Keratinocyte (primary cell): Measurements from ENCODE around the gene NEIL1. TPM values are rescaled to one million over a fixed set of nuclear protein-coding genes. Genes with fewer than 3 reads are reported as not detected.
A peak's percentile ranks its signal among the peaks of the same experiment; 100 is the strongest.
"Not testable (repeated sequence)": the region's sequence is repeated elsewhere in the genome, so short reads cannot be mapped to it uniquely, and the experiment has no call there.

ENCODE experiments used
- DNase-seq: peaks from one replicate; pipeline ENCODE4 v3.0.0-alpha.2; 2011; ENCODE audit warnings: low read depth, missing footprints, low spot score
- FAIRE-seq: peaks from 2 replicates; lab custom pipeline; 2011; peaks lifted over from hg19 to GRCh38; lab: Jason Lieb, UNC
- H2AFZ ChIP-seq: 2 replicates; pipeline ENCODE4 v1.6.0; 2012; ENCODE audit warnings: low read length, control low read depth, inconsistent platforms; ENCODE audit not compliant: control insufficient read depth
- H3K27ac ChIP-seq: 2 replicates; pipeline ENCODE4 v1.5.1; 2011; ENCODE audit warnings: low read length; ENCODE audit not compliant: control insufficient read depth, insufficient read depth
- H3K27me3 ChIP-seq: 3 replicates; pipeline ENCODE4 v1.6.0; 2011; ENCODE audit warnings: low read length; ENCODE audit not compliant: control insufficient read depth, insufficient read depth; ENCODE audit errors: extremely low read depth
- H3K36me3 ChIP-seq, 2 experiments: 2 replicates in 1 of 2; 3 replicates in 1 of 2; pipeline ENCODE4 v1.5.1; 2011; ENCODE audit warnings: low read length in 2 of 2, mild to moderate bottlenecking in 1 of 2; ENCODE audit not compliant: control insufficient read depth in 2 of 2, insufficient read depth in 2 of 2; ENCODE audit errors: extremely low read depth in 1 of 2
- H3K4me1 ChIP-seq: 3 replicates; pipeline ENCODE4 v1.5.1; 2011; ENCODE audit warnings: low read length; ENCODE audit not compliant: control insufficient read depth, insufficient read depth; ENCODE audit errors: extremely low read depth
- H3K4me2 ChIP-seq: 3 replicates; pipeline ENCODE4 v1.6.0; 2011; ENCODE audit warnings: low read depth, low read length; ENCODE audit not compliant: control insufficient read depth, insufficient read depth; ENCODE audit errors: extremely low read depth
- H3K4me3 ChIP-seq, 3 experiments: fragments of 200-600 bp in 1 of 3; sonication (generic) in 1 of 3; 2 replicates in 2 of 3; 3 replicates in 1 of 3; pipeline ENCODE4 v1.5.1; 2011 to 2016; ENCODE audit warnings: low read length in 3 of 3, mild to moderate bottlenecking in 3 of 3, control low read depth in 2 of 3, inconsistent platforms in 1 of 3, low read depth in 1 of 3, mixed read lengths in 1 of 3, mixed run types in 1 of 3, moderate library complexity in 1 of 3; ENCODE audit not compliant: control insufficient read depth in 2 of 3, insufficient read depth in 2 of 3; ENCODE audit errors: extremely low read depth in 1 of 3
- H3K79me2 ChIP-seq: 2 replicates; pipeline ENCODE4 v1.6.0; 2012; ENCODE audit warnings: low read length; ENCODE audit not compliant: control insufficient read depth, insufficient read depth
- H3K9ac ChIP-seq: 3 replicates; pipeline ENCODE4 v1.6.0; 2011; ENCODE audit warnings: low read length; ENCODE audit not compliant: control insufficient read depth, insufficient read depth; ENCODE audit errors: extremely low read depth
- H3K9me1 ChIP-seq: 3 replicates; pipeline ENCODE4 v1.6.0; 2011; ENCODE audit warnings: low read length; ENCODE audit not compliant: control insufficient read depth, insufficient read depth; ENCODE audit errors: extremely low read depth
- H3K9me3 ChIP-seq: 2 replicates; pipeline ENCODE4 v1.5.1; 2012; ENCODE audit warnings: low read depth, low read length; ENCODE audit not compliant: control insufficient read depth
- H4K20me1 ChIP-seq: 3 replicates; pipeline ENCODE4 v1.6.0; 2011; ENCODE audit warnings: low read length; ENCODE audit not compliant: control insufficient read depth, insufficient read depth; ENCODE audit errors: extremely low read depth
- CTCF ChIP-seq, 3 experiments: IDR thresholded peaks in 1 of 3; conservative IDR thresholded peaks in 1 of 3; optimal IDR thresholded peaks in 1 of 3; 2 replicates in 2 of 3; 3 replicates in 1 of 3; pipeline versions ENCODE3 to v1.5.1; 2011; ENCODE audit warnings: low read length in 3 of 3, mild to moderate bottlenecking in 3 of 3, moderate library complexity in 2 of 3, control low read depth in 1 of 3, inconsistent platforms in 1 of 3; ENCODE audit not compliant: insufficient read depth in 2 of 3; ENCODE audit errors: extremely low read depth in 1 of 3
- EZH2 ChIP-seq: IDR thresholded peaks from one replicate; pipeline ENCODE4 v1.6.1; 2012; ENCODE audit warnings: inconsistent platforms, mild to moderate bottlenecking, low read length, moderate library complexity
- dilution Hi-C: fragments of 300-500 bp; cut with MboI; formaldehyde crosslinking; loops from one replicate; pipeline ENCODE4 v1.7.0; 2020; ENCODE audit warnings: low sequenced_read_pairs; ENCODE audit not compliant: extremely low pct_ligation_motif_present
- polyA plus RNA-seq, 5 experiments: library from polyadenylated mRNA; depleted of rRNA in 3 of 5; stranded (reverse) in 3 of 5; stranded (forward) in 1 of 5; unstranded in 1 of 5; fragments of >200 nt; gene quantifications; 1 replicate in 1 of 5; 2 replicates in 3 of 5; 3 replicates in 1 of 5; pipeline versions ENCODE4 v1.2.1 to v1.2.3, GENCODE V29; 2011 to 2012; ENCODE audit warnings: missing spikeins in 2 of 5, low read depth in 1 of 5, low replicate concordance in 1 of 5

The NEIL1 gene
- polyA plus RNA-seq, 1 donor (not counting 4 experiments of a cell fraction or from before 2014, with no cell fraction given) = 5.5 TPM

GRCh38 chr15:75299311-75299688 is 47.5 kb upstream of the NEIL1 start:
- H3K79me2 ChIP-seq, H3K36me3 ChIP-seq, H2AFZ ChIP-seq, H4K20me1 ChIP-seq, H3K9me1 ChIP-seq, FAIRE-seq, dilution Hi-C loops, H3K9me3 ChIP-seq, DNase-seq, H3K27me3 ChIP-seq, H3K4me2 ChIP-seq, H3K4me1 ChIP-seq, H3K4me3 ChIP-seq, H3K9ac ChIP-seq, H3K27ac ChIP-seq: not testable (repeated sequence)
- TF ChIP-seq CTCF (optimal IDR thresholded peaks at IDR 0.05 in 1 of 3, IDR thresholded peaks at IDR 0.05 in 1 of 3, conservative IDR thresholded peaks at IDR 0.05 in 1 of 3; ENCODE audit: extremely low read depth in 1 of 3, insufficient read depth in 2 of 3, low read length in 3 of 3) = peak in 1 of 3 experiments; percentile 31

- H3K9me3 ChIP-seq, H3K4me1 ChIP-seq, FAIRE-seq, H2AFZ ChIP-seq, H3K9ac ChIP-seq, H3K9me1 ChIP-seq, H3K79me2 ChIP-seq, H3K4me2 ChIP-seq, H3K27ac ChIP-seq, dilution Hi-C loops, H3K27me3 ChIP-seq, H3K36me3 ChIP-seq, H4K20me1 ChIP-seq, H3K4me3 ChIP-seq, DNase-seq: not testable (repeated sequence)
Observed at GRCh38 chr15:75300026-75300425, 46.8 kb upstream of the NEIL1 start.

- dilution Hi-C loops = no loop called here
- TF ChIP-seq EZH2 (no peak), CTCF (optimal IDR thresholded peaks at IDR 0.05 in 1 of 3, IDR thresholded peaks at IDR 0.05 in 1 of 3, conservative IDR thresholded peaks at IDR 0.05 in 1 of 3; ENCODE audit: extremely low read depth in 1 of 3, insufficient read depth in 2 of 3, low read length in 3 of 3) (no peak)
- H3K4me1 ChIP-seq = no peaks in the 10 kb centered on the region
- H3K27me3 ChIP-seq = no peaks in the 10 kb centered on the region
- H3K79me2 ChIP-seq = no peaks in the 10 kb centered on the region
- FAIRE-seq = no peak
- H3K4me3 ChIP-seq = no peak overlapping the region
- no peaks in the 10 kb centered on the region for H3K36me3 ChIP-seq
- H3K9ac ChIP-seq = no peak overlapping the region
- DNase-seq = no peak
- no peaks in the 10 kb centered on the region for H3K9me1 ChIP-seq
- no peak overlapping the region for H3K4me2 ChIP-seq
- no peaks in the 10 kb centered on the region for H3K9me3 ChIP-seq
- H4K20me1 ChIP-seq = no peaks in the 10 kb centered on the region
- no peak overlapping the region for H3K27ac ChIP-seq
- no peak overlapping the region for H2AFZ ChIP-seq
Observed at GRCh38 chr15:75302318-75302717, 44.5 kb upstream of the NEIL1 start.

- H3K36me3 ChIP-seq, H3K27ac ChIP-seq, H3K27me3 ChIP-seq, H2AFZ ChIP-seq, H3K4me2 ChIP-seq, H3K4me1 ChIP-seq, H3K79me2 ChIP-seq, H3K4me3 ChIP-seq, H4K20me1 ChIP-seq, FAIRE-seq, H3K9me1 ChIP-seq, DNase-seq, H3K9ac ChIP-seq, dilution Hi-C loops, H3K9me3 ChIP-seq: not testable (repeated sequence)
Observed at GRCh38 chr15:75302753-75303152, 44.1 kb upstream of the NEIL1 start.
